ENCODE measurements around the gene GPM6B.

GPM6B gene

GRCh38 chrX:13824746-13825145 lies 7.9 kb upstream of the GPM6B start:
- no peak for DNase-seq

- DNase-seq: no peak
Measured at GRCh38 chrX:13821738-13822137, 4.8 kb upstream of the GPM6B start.

GRCh38 chrX:13816176-13816575 lies 717 bp downstream of the GPM6B start:
- no peak for DNase-seq

GRCh38 chrX:13815664-13816063 lies 1.2 kb downstream of the GPM6B start:
- no peak for DNase-seq

- no peak for DNase-seq
Measured at GRCh38 chrX:13808865-13809264, 8.0 kb downstream of the GPM6B start.

DNA sequence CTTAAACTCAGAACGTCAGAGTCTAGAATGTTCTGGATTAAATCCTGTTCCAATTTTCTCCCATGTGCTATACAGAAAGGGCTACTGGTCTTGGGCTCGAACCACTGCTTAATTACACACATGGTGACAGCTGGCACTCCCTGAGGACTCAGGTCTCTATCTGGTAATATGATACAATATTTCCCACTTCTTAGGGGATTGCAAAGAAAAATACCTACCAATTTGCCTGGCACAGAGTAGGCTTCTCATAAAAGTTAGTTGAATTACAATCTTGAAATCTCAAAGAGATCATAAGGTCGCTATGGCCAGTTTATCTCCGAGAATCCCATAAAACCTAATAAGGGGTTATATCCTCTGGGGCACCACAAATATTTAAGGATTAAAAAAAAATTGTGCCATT lies 8.6 kb downstream of the GPM6B start:
- no peak for DNase-seq

- no peak for DNase-seq
Measured at GRCh38 chrX:13805241-13805640, 11.7 kb downstream of the GPM6B start.

DNA sequence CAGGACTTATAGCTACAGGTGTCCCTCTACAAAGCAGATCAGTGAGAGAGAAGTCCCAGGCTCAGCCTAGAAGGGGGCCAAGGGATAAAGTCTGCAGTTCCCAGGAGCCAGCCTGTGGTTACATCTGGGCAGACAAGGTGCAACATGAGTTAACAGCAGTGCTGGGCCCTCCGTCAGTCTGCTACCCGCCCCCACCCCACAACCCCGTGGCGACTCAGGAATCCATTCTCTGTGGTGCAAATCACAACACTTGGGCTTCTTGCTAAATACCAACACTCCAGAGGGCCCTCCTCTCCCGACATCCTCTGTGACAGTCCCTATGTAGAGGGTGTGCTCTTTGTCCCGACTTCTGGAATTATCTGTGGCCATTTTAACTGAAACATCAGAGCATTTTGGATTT lies 13.8 kb downstream of the GPM6B start:
- no peak for DNase-seq

GRCh38 chrX:13798184-13798583 lies 18.7 kb downstream of the GPM6B start:
- no peak for DNase-seq

DNA sequence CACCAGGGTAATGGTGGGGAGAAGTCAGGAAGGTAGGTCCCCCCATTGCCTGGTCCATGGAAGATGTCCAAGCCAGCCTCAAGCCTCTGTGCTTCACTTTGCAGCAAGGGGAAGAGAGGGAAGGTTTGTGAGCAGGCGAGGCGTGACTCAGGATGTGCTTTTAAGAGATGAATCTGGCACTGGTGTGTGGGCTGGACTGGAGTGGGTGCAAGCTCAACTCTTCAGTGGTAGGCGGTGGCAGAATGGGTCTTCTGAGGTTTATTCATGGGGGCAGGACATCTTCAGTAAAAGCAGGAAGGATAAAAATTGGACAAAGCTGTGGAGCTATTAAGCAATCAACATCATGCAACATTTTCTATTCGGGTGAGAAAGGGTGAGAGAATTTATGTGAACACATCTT lies 19.4 kb downstream of the GPM6B start:
- no peak for DNase-seq

GRCh38 chrX:13794417-13794816 lies 22.5 kb downstream of the GPM6B start:
- no peak for DNase-seq

DNA sequence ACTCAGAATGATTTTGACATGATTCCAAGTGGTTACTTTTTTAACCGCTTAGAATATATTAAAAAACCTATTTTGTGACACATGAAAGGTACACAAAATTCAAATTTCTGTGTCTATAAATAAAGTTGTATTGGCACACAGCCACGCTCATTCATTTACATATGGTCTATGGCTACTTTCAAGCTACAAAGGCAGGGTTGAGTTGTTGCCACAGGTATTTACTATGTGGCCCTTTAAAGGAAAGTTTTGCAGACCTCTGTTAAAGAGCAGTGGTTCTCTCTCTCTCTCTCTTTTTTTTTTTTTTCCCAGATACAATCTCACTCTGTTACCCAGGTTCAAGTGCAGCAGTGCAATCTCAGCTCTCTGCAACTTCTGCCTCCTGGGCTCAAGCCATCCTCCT lies 23.0 kb downstream of the GPM6B start:
- no peak for DNase-seq

DNA sequence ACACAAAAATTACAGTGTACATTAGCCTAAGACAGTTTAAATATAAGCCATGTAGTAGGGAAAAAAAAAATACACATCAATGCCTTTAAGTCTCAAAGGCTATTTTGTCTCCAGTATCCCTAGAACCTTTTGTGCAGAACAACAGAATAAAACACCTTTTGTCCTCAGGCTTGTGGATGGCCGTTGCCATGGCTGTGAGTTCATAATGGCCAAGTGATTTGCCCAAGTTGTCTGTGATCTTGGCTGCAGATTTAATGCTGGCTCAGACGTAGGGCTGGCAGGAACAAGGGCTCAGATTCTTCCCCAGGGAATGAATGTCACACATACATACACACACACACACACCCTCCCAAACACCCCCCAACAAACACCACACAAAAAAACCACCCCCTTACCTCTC lies 25.3 kb downstream of the GPM6B start:
- DNase-seq: no peak

- no peak for DNase-seq
Measured at GRCh38 chrX:13791145-13791544, 25.7 kb downstream of the GPM6B start.

DNA sequence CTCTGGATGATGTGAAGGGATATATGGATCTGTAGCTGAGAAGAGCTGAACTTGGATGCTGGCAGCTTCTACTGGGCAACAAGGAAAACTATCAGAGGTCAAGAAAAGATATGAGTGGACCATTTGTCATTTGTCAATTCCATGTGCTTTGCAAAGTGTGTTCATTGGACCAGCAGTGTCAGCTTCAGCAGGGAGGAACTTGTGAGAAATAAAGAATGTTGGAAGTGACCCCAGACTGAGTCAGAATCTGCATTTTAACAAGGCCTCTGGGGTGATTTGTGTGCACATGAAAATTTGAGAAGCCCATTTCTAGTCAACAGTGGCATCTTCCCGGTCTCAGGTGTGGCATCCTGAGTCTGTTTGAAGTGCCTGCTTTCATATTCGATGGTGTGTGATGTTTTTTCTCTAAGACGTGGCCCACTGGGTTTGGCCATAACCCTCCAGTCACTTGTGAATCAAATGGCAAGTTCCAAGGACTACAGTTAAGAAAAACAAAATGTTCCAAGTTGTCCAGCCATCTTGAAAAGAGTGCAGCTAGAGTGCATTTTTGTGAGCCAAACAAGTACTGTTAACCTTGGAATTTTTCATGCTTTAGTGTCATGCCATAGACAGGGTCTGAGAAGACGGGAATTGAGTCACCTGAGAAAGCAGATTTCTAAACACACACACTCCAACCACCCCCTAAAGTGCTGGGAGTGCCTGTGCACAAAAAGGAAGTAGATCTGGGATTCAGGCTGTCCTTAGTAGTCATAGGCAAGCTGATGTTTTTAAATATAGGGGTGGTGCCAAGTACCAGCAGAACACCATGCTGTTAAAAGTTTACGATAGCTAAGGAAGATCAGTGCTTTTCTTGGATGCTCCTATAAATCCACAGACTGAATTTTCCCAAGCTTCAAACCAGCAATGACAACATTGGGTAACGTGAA lies 26.4 kb downstream of the GPM6B start:
- no peak for DNase-seq

GRCh38 chrX:13786048-13786447 lies 30.8 kb downstream of the GPM6B start:
- DNase-seq: no peak

GRCh38 chrX:13780868-13781427 lies 35.9 kb downstream of the GPM6B start:
- DNase-seq: no peak

GRCh38 chrX:13778916-13779315 lies 38.0 kb downstream of the GPM6B start:
- DNase-seq: no peak

DNA sequence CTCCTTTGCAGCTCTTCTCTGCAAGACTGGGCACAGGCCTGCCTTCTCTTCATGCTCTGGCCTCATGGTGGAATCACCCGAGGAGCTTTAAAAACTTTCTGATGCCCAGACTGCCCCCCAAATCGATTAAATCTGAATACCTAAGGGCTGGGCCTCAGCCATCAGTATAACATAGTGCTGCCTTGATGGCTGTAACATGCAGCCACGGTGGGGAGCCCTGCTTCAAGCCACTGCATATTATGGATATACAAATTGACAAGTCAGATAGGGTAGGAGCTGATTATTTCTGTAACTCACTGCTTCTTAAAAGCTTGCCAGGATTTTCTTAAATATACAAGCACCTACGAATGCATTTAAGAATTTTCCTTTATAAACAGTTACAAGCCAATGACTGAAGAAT lies 40.5 kb downstream of the GPM6B start:
- no peak for DNase-seq

- no peak for DNase-seq
Measured at GRCh38 chrX:13775837-13776236, 41.1 kb downstream of the GPM6B start.

GRCh38 chrX:13774696-13775095 lies 42.2 kb downstream of the GPM6B start:
- no peak for DNase-seq

- no peak for DNase-seq
Measured at GRCh38 chrX:13770013-13770535, 46.8 kb downstream of the GPM6B start.

DNA sequence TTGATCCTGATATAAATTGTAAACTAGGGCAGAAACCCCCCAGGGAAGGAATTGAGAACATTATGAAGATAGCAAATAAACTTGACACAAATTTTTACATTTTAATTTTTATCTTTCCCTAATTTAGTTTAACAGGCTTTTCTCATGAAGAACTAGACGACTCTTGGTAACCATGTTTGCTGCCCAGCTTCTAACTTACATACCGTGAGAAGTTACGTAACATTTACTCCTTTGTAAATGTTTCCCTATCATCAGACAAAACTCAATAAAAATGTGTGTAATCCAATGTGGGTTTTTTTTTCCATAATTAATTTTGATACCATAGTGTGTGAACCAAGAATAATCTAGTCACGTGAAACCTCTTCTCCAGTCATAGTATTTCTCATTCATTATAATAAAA lies 48.0 kb downstream of the GPM6B start:
- DNase-seq: no peak

DNA sequence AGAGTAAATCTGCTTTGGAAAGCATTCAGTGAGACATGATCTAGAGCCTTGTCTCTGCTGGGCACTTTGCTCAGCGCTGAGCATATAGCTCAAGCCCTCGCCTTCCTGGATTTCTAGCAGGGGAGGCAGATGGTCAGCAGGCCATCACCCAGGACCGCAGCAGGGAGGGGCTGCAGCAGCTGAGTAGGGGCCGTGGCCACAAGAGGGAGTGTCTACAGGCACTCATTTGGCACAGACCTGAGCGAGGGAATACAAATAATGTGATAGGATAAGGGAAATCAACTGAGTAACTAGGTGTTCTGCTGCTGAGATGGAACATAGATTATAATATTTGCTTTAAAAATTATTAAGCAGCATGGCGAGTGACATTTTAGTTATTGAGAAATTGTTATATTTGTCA lies 52.1 kb downstream of the GPM6B start:
- no peak for DNase-seq

Data from NCI-H187 (cell line).